Tibial artery (tissue), 4 donors: ENCODE measurements around the gene DACT2.

Experiments
- DNase-seq, 2 donors: peaks; one replicate each; pipeline ENCODE4 v3.0.0-alpha.2; 2019
- H3K27ac ChIP-seq, 2 donors: fragments of 200-600 bp; sonication (generic) in 1 of 2; 1 replicate in 1 of 2; 2 replicates in 1 of 2; pipeline ENCODE4 v1.5.1; 2018 to 2019; ENCODE audit warnings: mild to moderate bottlenecking in 1 of 2
- H3K27me3 ChIP-seq, 2 donors: fragments of 200-600 bp; sonication (generic) in 1 of 2; one replicate each; pipeline versions ENCODE4 v1.5.1 to v1.6.0; 2016 to 2019
- H3K36me3 ChIP-seq, 3 donors: fragments of 200-600 bp; sonication (generic) in 2 of 3; one replicate each; pipeline ENCODE4 v1.5.1; 2016 to 2019; ENCODE audit warnings: mild to moderate bottlenecking in 2 of 3
- H3K4me1 ChIP-seq, 4 donors: fragments of 200-600 bp; sonication (generic) in 2 of 4; 1 replicate in 3 of 4; 2 replicates in 1 of 4; pipeline ENCODE4 v1.5.1; 2016 to 2019
- H3K4me3 ChIP-seq, 2 donors: fragments of 200-600 bp; sonication (generic) in 1 of 2; 1 replicate in 1 of 2; 2 replicates in 1 of 2; pipeline ENCODE4 v1.5.1; 2018 to 2019; ENCODE audit warnings: mild to moderate bottlenecking in 2 of 2
- H3K9me3 ChIP-seq, 3 donors: fragments of 200-600 bp; sonication (generic) in 1 of 3; one replicate each; pipeline ENCODE4 v1.5.1; 2016 to 2019
- CTCF ChIP-seq, 2 experiments: fragments of 200-600 bp in 1 of 2; fragments of 450-650 bp in 1 of 2; IDR thresholded peaks; one replicate each; pipeline ENCODE4 v1.5.1; 2017 to 2019; ENCODE audit warnings: antibody characterized with exemption in 2 of 2, mild to moderate bottlenecking in 1 of 2, moderate library complexity in 1 of 2
- intact Hi-C: fragments of 100-400 bp; cut with DNase I; formaldehyde crosslinking; loops from one replicate; pipeline ENCODE4 v1.15.0; 2023; ENCODE audit warnings: low total_unique reads

DACT2 gene

DNA sequence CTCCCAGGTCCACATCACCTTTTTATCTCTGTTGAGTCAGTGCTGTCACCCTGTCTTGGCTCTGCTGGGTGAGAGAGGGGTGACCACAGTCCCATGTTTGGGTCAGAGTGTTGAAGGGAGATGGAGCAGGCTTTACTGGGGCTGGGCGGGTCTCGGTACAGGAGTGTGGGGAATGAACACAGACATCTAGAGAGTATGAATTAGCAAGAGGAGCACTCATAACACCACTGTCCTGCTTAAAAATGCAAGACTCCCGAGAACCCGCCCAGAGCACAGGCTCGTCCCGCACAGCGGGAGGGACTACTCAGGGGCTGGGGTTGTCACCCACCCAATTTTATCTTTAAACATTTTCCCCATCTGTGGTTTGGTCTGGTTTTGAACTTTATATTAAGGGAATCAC is 27.5 kb upstream of the DACT2 start:
- intact Hi-C loops, result no loop called here
- no peak overlapping the region for H3K4me3 ChIP-seq
- H3K27ac ChIP-seq, result no peak overlapping the region
- peaks cover 0 to 4% (median 0%) of the 10 kb centered on the region in 3 donors for H3K9me3 ChIP-seq
- DNase-seq, result no peak
- no peak for TF ChIP-seq CTCF (IDR thresholded peaks at IDR 0.05)
- no peaks in the 10 kb centered on the region for H3K4me1 ChIP-seq
- H3K36me3 ChIP-seq, result no peaks in the 10 kb centered on the region
- H3K27me3 ChIP-seq, result peaks cover 0 to 19% of the 10 kb centered on the region in 2 donors

- no peaks in the 10 kb centered on the region for H3K4me1 ChIP-seq
- DNase-seq, result no peak
- H3K36me3 ChIP-seq, result no peaks in the 10 kb centered on the region
- peaks cover 0 to 19% of the 10 kb centered on the region in 2 donors for H3K27me3 ChIP-seq
- TF ChIP-seq CTCF (IDR thresholded peaks at IDR 0.05), result no peak
- peaks cover 0 to 1% (median 0%) of the 10 kb centered on the region in 3 donors for H3K9me3 ChIP-seq
- intact Hi-C loops, result no loop called here
- no peak overlapping the region for H3K27ac ChIP-seq
- H3K4me3 ChIP-seq, result no peak overlapping the region
These were observed 26.5 kb upstream of the DACT2 start for GRCh38 chr6:168345896-168346754.

GRCh38 chr6:168345266-168345665 is 25.7 kb upstream of the DACT2 start:
- Histone ChIP-seq H3K27ac (no peak overlapping the region), H3K4me1 (no peaks in the 10 kb centered on the region), H3K27me3 (peaks cover 0 to 19% of the 10 kb centered on the region in 2 donors), H3K9me3 (no peaks in the 10 kb centered on the region), H3K4me3 (no peak overlapping the region), H3K36me3 (no peaks in the 10 kb centered on the region)
- TF ChIP-seq CTCF (IDR thresholded peaks at IDR 0.05), result no peak
- DNase-seq, result no peak
- intact Hi-C loops, result no loop called here

GRCh38 chr6:168344338-168344737 is 24.8 kb upstream of the DACT2 start:
- Histone ChIP-seq H3K4me1 (no peaks in the 10 kb centered on the region), H3K27ac (no peak overlapping the region), H3K27me3 (peaks cover 0 to 19% of the 10 kb centered on the region in 2 donors), H3K36me3 (no peaks in the 10 kb centered on the region), H3K4me3 (no peak overlapping the region), H3K9me3 (no peaks in the 10 kb centered on the region)
- DNase-seq, result no peak
- intact Hi-C loops, result no loop called here
- TF ChIP-seq CTCF (IDR thresholded peaks at IDR 0.05), result no peak

DNA sequence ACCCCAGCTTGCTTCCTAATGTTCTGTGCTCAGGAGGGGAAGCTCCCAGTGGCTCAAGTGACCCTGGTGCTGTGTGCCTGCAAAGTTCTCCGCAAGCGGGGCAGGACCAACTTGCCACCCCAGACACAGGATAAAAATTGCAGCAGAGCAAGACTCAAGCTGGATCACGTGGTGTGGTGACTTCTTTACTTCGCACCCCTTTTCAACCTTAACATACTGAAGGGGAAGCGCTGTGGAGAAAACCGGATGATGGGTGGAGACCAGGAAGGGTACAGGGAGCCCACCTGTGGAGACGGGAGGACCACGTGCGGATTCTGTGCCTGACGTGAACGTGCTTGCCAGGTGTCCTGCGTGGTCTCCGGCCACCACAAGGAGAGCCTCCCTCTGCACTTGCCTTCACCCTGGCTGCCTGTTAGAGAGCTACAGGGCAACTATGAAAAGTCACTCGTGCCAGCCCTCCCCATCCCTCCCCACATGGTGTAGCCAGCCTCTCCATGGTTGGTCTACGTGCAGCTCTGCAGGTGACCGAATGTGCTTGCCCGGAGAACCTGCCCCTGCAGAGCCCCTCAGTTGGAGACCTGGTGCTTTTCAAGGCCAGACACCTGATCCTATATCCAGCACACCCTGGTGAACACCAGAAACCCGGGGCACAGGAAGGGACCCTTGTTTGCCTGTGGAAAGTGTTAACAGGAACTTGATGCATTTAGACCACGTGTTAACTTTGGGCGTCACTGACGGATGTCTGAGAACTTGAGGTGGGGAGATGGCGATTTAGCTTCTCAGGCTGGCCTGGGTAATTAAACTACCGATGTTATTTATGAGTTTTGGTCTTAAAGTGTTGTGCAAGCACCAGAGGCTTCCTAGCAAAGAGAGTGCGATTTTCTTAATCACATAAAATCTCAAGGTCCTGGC is 23.9 kb upstream of the DACT2 start:
- no peaks in the 10 kb centered on the region for H3K9me3 ChIP-seq
- no peaks in the 10 kb centered on the region for H3K36me3 ChIP-seq
- H3K27me3 ChIP-seq, result peaks cover 0 to 19% of the 10 kb centered on the region in 2 donors
- intact Hi-C loops, result no loop called here
- no peak overlapping the region for H3K4me3 ChIP-seq
- no peak overlapping the region for H3K27ac ChIP-seq
- DNase-seq, result no peak
- no peak for TF ChIP-seq CTCF (IDR thresholded peaks at IDR 0.05)
- no peaks in the 10 kb centered on the region for H3K4me1 ChIP-seq
